H1 (cell line): ENCODE measurements around the gene MRM3.
"Not testable (repeated sequence)": the region's sequence is repeated elsewhere in the genome, so short reads cannot be mapped to it uniquely, and the experiment has no call there.

ENCODE experiments used
- CTCF ChIP-seq, 3 experiments: IDR thresholded peaks; 1 replicate in 2 of 3; 2 replicates in 1 of 3; pipeline versions ENCODE4 v1.5.1 to v1.6.1; 2011; ENCODE audit warnings: low read length in 3 of 3, mild to moderate bottlenecking in 3 of 3, inconsistent platforms in 2 of 3, low read depth in 1 of 3, moderate library complexity in 1 of 3; ENCODE audit not compliant: insufficient read depth in 1 of 3; ENCODE audit errors: control extremely low read depth in 1 of 3
- EP300 ChIP-seq, 2 experiments: IDR thresholded peaks; 1 replicate in 1 of 2; 2 replicates in 1 of 2; pipeline ENCODE4 v1.6.1; 2011 to 2012; ENCODE audit warnings: low read depth in 2 of 2, low read length in 2 of 2, mild to moderate bottlenecking in 2 of 2, borderline replicate concordance in 1 of 2, inconsistent platforms in 1 of 2, moderate library complexity in 1 of 2
- HDAC2 ChIP-seq, 2 experiments: fragments of 300-600 bp in 1 of 2; sonication (generic) in 1 of 2; IDR thresholded peaks; 2 replicates each; pipeline ENCODE4 v1.6.1; 2011 to 2012; ENCODE audit warnings: low read depth in 2 of 2, low read length in 2 of 2, mild to moderate bottlenecking in 2 of 2, moderate library complexity in 2 of 2, borderline replicate concordance in 1 of 2, inconsistent platforms in 1 of 2
- POLR2AphosphoS5 ChIP-seq: IDR thresholded peaks from 2 replicates; pipeline ENCODE4 v1.6.1; 2011; ENCODE audit warnings: low read depth, low read length

GRCh38 chr17:749359-749758 is 32.8 kb upstream of the MRM3 start:
- not testable (repeated sequence) for TF ChIP-seq CTCF (IDR thresholded peaks at IDR 0.05; ENCODE audit: control extremely low read depth in 1 of 3, insufficient read depth in 1 of 3, low read depth in 1 of 3, low read length in 3 of 3); HDAC2 (IDR thresholded peaks at IDR 0.05; ENCODE audit: borderline replicate concordance in 1 of 2, low read depth in 2 of 2, low read length in 2 of 2); POLR2AphosphoS5; EP300 (IDR thresholded peaks at IDR 0.05; ENCODE audit: borderline replicate concordance in 1 of 2, low read depth in 2 of 2, low read length in 2 of 2)
